Calu3 (cell line): ENCODE results near the gene EHD2. TPM values are rescaled to one million over a fixed set of nuclear protein-coding genes. Genes with fewer than 3 reads are reported as not detected.
A peak's percentile ranks its signal among the peaks of the same experiment; 100 is the strongest.

Source experiments
- BruUV-seq: library from RNA; stranded (reverse); fragments of 400-500 nt; replicated peaks from 2 replicates; lab custom pipeline; 2021; lab: Mats Ljungman, UMichigan
- CTCF ChIA-PET: fragments of 300-600 bp; sonication (Branson Sonifier 250); formaldehyde crosslinking; loops from one replicate; lab custom pipeline; 2022; ENCODE audit warnings: antibody characterized with exemption; lab: Charles Lee
- DNase-seq: peaks from one replicate; pipeline ENCODE4 v3.0.0; 2022
- H3K27ac Mint-ChIP-seq: one replicate; pipeline ENCODE4 v1.8.0; 2022; ENCODE audit warnings: mixed read lengths; ENCODE audit not compliant: unreplicated experiment
- H3K27me3 Mint-ChIP-seq: one replicate; pipeline ENCODE4 v1.8.0; 2022; ENCODE audit warnings: mixed read lengths; ENCODE audit not compliant: unreplicated experiment
- H3K36me3 Mint-ChIP-seq: one replicate; pipeline ENCODE4 v1.8.0; 2022; ENCODE audit warnings: mild to moderate bottlenecking, moderate library complexity, mixed read lengths; ENCODE audit not compliant: insufficient read depth, unreplicated experiment
- H3K4me1 Mint-ChIP-seq: one replicate; pipeline ENCODE4 v1.8.0; 2022; ENCODE audit warnings: mild to moderate bottlenecking, low read depth, mixed read lengths; ENCODE audit not compliant: unreplicated experiment
- H3K4me3 Mint-ChIP-seq: one replicate; pipeline ENCODE4 v1.8.0; 2022; ENCODE audit warnings: mild to moderate bottlenecking, low read depth, moderate library complexity, mixed read lengths; ENCODE audit not compliant: unreplicated experiment
- H3K9me3 Mint-ChIP-seq: one replicate; pipeline ENCODE4 v1.8.0; 2022; ENCODE audit warnings: low read depth, mixed read lengths; ENCODE audit not compliant: unreplicated experiment
- intact Hi-C: fragments of 100-400 bp; cut with micrococcal nuclease; formaldehyde crosslinking; loops from one replicate; pipeline ENCODE4 v1.10.0; 2022; ENCODE audit not compliant: unreplicated experiment
- total RNA-seq: library from RNA; stranded (reverse); gene quantifications from 2 replicates; pipeline ENCODE4 v1.2.3, GENCODE V29; 2022
- TF ChIP-seq, protein P1 (sequence below): fragments of 200-600 bp; IDR thresholded peaks from one replicate; pipeline ENCODE4 v1.8.0; 2022; ENCODE audit warnings: antibody characterized with exemption; ENCODE audit not compliant: unreplicated experiment

EHD2 gene
- total RNA-seq, 1 experiment from 2014 or later = 52.3 TPM

DNA sequence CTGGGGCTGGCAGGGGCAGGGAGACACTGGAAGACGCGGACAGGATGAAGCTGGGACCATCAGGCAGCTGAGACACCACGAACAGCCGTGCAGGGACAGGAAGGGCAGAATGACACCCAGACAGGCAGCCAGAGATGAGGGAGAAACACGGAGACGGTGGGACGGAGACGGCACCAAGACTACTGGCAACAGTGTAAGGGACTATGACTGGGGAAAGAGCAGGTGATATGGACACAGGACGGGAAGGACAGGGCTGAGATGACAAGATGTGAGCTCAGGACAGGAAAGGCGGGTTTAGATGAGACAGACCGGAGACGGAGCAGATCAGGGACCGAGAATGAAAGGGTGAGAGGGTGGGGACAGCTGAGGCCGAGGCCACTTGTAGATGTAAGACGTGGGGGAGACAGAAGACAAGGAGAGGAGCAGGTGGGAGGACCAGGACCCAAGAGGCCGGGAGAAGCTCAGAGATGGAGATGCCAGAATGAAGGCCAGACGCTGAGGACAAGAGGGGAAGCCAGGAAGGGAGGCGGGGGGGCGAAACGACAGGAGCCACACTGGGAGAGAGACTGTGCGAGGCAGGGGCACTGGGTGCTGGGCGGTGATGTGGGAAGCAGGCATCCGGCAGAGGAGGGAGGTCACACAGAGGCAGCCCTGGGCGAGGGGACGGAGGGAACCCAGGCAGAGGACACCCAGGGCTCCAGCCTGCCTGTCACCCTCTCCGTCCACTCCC is 17.5 kb upstream of the EHD2 start:
- H3K36me3 Mint-ChIP-seq = peaks cover 38% of the 10 kb centered on the region
- no peaks in the 10 kb centered on the region for H3K9me3 Mint-ChIP-seq
- no peak overlapping the region for H3K27ac Mint-ChIP-seq
- TF ChIP-seq, protein P1, sequence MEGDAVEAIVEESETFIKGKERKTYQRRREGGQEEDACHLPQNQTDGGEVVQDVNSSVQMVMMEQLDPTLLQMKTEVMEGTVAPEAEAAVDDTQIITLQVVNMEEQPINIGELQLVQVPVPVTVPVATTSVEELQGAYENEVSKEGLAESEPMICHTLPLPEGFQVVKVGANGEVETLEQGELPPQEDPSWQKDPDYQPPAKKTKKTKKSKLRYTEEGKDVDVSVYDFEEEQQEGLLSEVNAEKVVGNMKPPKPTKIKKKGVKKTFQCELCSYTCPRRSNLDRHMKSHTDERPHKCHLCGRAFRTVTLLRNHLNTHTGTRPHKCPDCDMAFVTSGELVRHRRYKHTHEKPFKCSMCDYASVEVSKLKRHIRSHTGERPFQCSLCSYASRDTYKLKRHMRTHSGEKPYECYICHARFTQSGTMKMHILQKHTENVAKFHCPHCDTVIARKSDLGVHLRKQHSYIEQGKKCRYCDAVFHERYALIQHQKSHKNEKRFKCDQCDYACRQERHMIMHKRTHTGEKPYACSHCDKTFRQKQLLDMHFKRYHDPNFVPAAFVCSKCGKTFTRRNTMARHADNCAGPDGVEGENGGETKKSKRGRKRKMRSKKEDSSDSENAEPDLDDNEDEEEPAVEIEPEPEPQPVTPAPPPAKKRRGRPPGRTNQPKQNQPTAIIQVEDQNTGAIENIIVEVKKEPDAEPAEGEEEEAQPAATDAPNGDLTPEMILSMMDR = no peak
- intact Hi-C loops = no loop called here
- H3K4me1 Mint-ChIP-seq = no peaks in the 10 kb centered on the region
- no peak for DNase-seq
- H3K4me3 Mint-ChIP-seq = no peak overlapping the region
- H3K27me3 Mint-ChIP-seq = no peaks in the 10 kb centered on the region
- CTCF ChIA-PET = interaction anchor here (1.3 to 5.4 kb wide), 2 partner anchors 259 to 263 kb away, joined by 3 to 44 read pairs; no protein-coding TSS in a partner anchor
- BruUV-seq = no TSS peak

- no peak overlapping the region for H3K27ac Mint-ChIP-seq
- CTCF ChIA-PET = interaction anchor here (0.9 to 5.4 kb wide), 3 partner anchors 260 to 264 kb away, joined by 3 to 44 read pairs (median 3); no protein-coding TSS in a partner anchor
- no peaks in the 10 kb centered on the region for H3K27me3 Mint-ChIP-seq
- intact Hi-C loops = no loop called here
- no peak for DNase-seq
- H3K4me1 Mint-ChIP-seq = no peaks in the 10 kb centered on the region
- no TSS peak for BruUV-seq
- H3K4me3 Mint-ChIP-seq = no peak overlapping the region
- TF ChIP-seq, protein P1 = no peak
- peaks cover 38% of the 10 kb centered on the region for H3K36me3 Mint-ChIP-seq
- H3K9me3 Mint-ChIP-seq = no peaks in the 10 kb centered on the region
Observed at GRCh38 chr19:47696635-47697034, 16.6 kb upstream of the EHD2 start.

- intact Hi-C loops = loop anchor here (1.0 to 2.0 kb wide), 2 partner anchors 89 to 262 kb away; partner anchors contain the start of gene BICRA
- Mint-ChIP-seq H3K4me1 (no peaks in the 10 kb centered on the region), H3K36me3 (peaks cover 34% of the 10 kb centered on the region), H3K27me3 (no peaks in the 10 kb centered on the region), H3K4me3 (no peak overlapping the region), H3K9me3 (no peaks in the 10 kb centered on the region), H3K27ac (no peak overlapping the region)
- CTCF ChIA-PET = interaction anchor here (0.6 to 5.4 kb wide), 8 partner anchors 45 to 1122 kb away, joined by 3 to 44 read pairs (median 4); partner anchors contain the start of genes KPTN and NAPA
- TF ChIP-seq, protein P1 = peak; percentile 99
- no TSS peak for BruUV-seq
- peak; percentile 88 for DNase-seq
Observed at GRCh38 chr19:47697863-47698609, 15.2 kb upstream of the EHD2 start.

GRCh38 chr19:47698631-47699359 is 14.4 kb upstream of the EHD2 start:
- Mint-ChIP-seq H3K4me3 (no peak overlapping the region), H3K27me3 (no peaks in the 10 kb centered on the region), H3K4me1 (no peaks in the 10 kb centered on the region), H3K36me3 (peaks cover 32% of the 10 kb centered on the region), H3K9me3 (no peaks in the 10 kb centered on the region), H3K27ac (no peak overlapping the region)
- TF ChIP-seq, protein P1 = no peak
- no peak for DNase-seq
- intact Hi-C loops = loop anchor here (1.0 to 2.0 kb wide), 3 partner anchors 90 to 262 kb away; partner anchors contain the start of genes BICRA and NAPA
- CTCF ChIA-PET = interaction anchor here (0.6 to 5.4 kb wide), 8 partner anchors 45 to 1123 kb away, joined by 3 to 44 read pairs (median 4); partner anchors contain the start of gene NAPA
- no TSS peak for BruUV-seq
